K562 (cell line): ENCODE measurements around the gene LACTB. TPM values are rescaled to one million over a fixed set of nuclear protein-coding genes. Genes with fewer than 3 reads are reported as not detected.

ENCODE experiments used
- ATAC-seq: fragments of 200-7000 bp; cut with Tn5 transposase; 3 replicates; pipeline ENCODE4 v1.9.1; 2020; ENCODE audit warnings: moderate library complexity
- BruUV-seq: library from RNA; stranded (reverse); fragments of 400-500 nt; replicated peaks from 2 replicates; lab custom pipeline; 2021; lab: Mats Ljungman, UMichigan
- CTCF ChIA-PET: fragments of 300-600 bp; formaldehyde crosslinking; extraction: SDS; loops from one replicate; lab custom pipeline; 2021; ENCODE audit warnings: low intra/inter-chr PET ratio; lab: Yijun Ruan, JAX
- POLR2A ChIA-PET: fragments of 300-600, 350-650 bp; sonication (Branson Sonifier 250); formaldehyde crosslinking; extraction: SDS; loops from one replicate; lab custom pipeline; 2021; ENCODE audit warnings: antibody characterized with exemption, inconsistent platforms; lab: Yijun Ruan, JAX
- DNase-seq, 4 experiments: peaks; one replicate each; pipeline versions ENCODE4 v3.0.0 to v3.0.0-alpha.2; 2011 to 2018; ENCODE audit warnings: low spot score in 3 of 4, mixed read lengths in 3 of 4; ENCODE audit errors: extremely low read depth in 1 of 4
- FAIRE-seq: peaks from 2 replicates; lab custom pipeline; 2011; peaks lifted over from hg19 to GRCh38; lab: Jason Lieb, UNC
- H2AFZ ChIP-seq: 2 replicates; pipeline ENCODE4 v1.6.0; 2011; ENCODE audit warnings: low read depth, low read length, control low read depth, inconsistent platforms
- H3K27ac ChIP-seq: fragments of 200-600 bp; 3 replicates; pipeline ENCODE4 v1.8.0; 2011; ENCODE audit warnings: low read depth, mild to moderate bottlenecking, control low read depth, inconsistent platforms, low read length, moderate library complexity, mixed read lengths; ENCODE audit errors: extremely low read depth
- H3K27me3 ChIP-seq, 2 experiments: fragments of 300-600 bp in 1 of 2; 2 replicates in 1 of 2; 3 replicates in 1 of 2; pipeline versions ENCODE4 v1.6.0 to v1.8.0; 2011; ENCODE audit warnings: inconsistent platforms in 2 of 2, low read length in 2 of 2, mild to moderate bottlenecking in 1 of 2, mixed read lengths in 1 of 2, moderate library complexity in 1 of 2; ENCODE audit not compliant: control insufficient read depth in 2 of 2, insufficient read depth in 2 of 2
- H3K36me3 ChIP-seq: fragments of 300-600 bp; 3 replicates; pipeline ENCODE4 v1.8.0; 2011; ENCODE audit warnings: mild to moderate bottlenecking, low read length, inconsistent platforms; ENCODE audit not compliant: control insufficient read depth, insufficient read depth
- H3K4me1 ChIP-seq, 2 experiments: fragments of 200-600 bp in 1 of 2; replicated peaks in 1 of 2; 2 replicates in 1 of 2; 3 replicates in 1 of 2; pipeline versions ENCODE4 v1.5.1 to v1.8.0; 2011; ENCODE audit warnings: inconsistent platforms in 2 of 2, low read length in 2 of 2, mild to moderate bottlenecking in 1 of 2, mixed read lengths in 1 of 2, moderate library complexity in 1 of 2; ENCODE audit not compliant: control insufficient read depth in 2 of 2, insufficient read depth in 2 of 2
- H3K4me2 ChIP-seq: 2 replicates; pipeline ENCODE4 v1.6.1; 2011; ENCODE audit warnings: low read length, control low read depth, inconsistent platforms, mixed read lengths; ENCODE audit not compliant: insufficient read depth
- H3K4me3 ChIP-seq: fragments of 200-600 bp; sonication (generic), shearing (Covaris generic); 2 replicates; pipeline ENCODE4 v1.5.1; 2016; ENCODE audit warnings: control low read depth, inconsistent platforms
- H3K79me2 ChIP-seq: fragments of 200-600 bp; 3 replicates; pipeline ENCODE4 v1.8.0; 2011; ENCODE audit warnings: low read length, inconsistent platforms; ENCODE audit not compliant: control insufficient read depth, insufficient read depth
- H3K9ac ChIP-seq, 2 experiments: 2 replicates each; pipeline versions ENCODE4 v1.6.0 to v1.6.1; 2011; ENCODE audit warnings: low read depth in 2 of 2, low read length in 2 of 2, control low read depth in 1 of 2, inconsistent platforms in 1 of 2, mild to moderate bottlenecking in 1 of 2, mixed read lengths in 1 of 2; ENCODE audit not compliant: insufficient read depth in 1 of 2
- H3K9me1 ChIP-seq: one replicate; pipeline ENCODE4 v1.6.0; 2011; ENCODE audit warnings: inconsistent platforms, mild to moderate bottlenecking, low read length, moderate library complexity; ENCODE audit not compliant: control insufficient read depth, insufficient read depth
- H3K9me3 ChIP-seq: replicated peaks from 2 replicates; pipeline ENCODE4 v1.5.1; 2011; ENCODE audit warnings: low read depth, low read length, inconsistent platforms; ENCODE audit not compliant: control insufficient read depth, insufficient read depth
- H4K20me1 ChIP-seq: replicated peaks from 2 replicates; pipeline ENCODE4 v1.6.1; 2011; ENCODE audit warnings: low read length, inconsistent platforms, mixed read lengths; ENCODE audit not compliant: control insufficient read depth, insufficient read depth
- ZKSCAN8 ChIP-seq: fragments of 200-800 bp; sonication (Bioruptor generic); IDR thresholded peaks from 2 replicates; pipeline ENCODE4 v1.6.1; 2016; ENCODE audit warnings: missing genetic modification characterization, missing compliant biosample characterization
- ZNF57 ChIP-seq: fragments of 450-650 bp; formaldehyde crosslinking; IDR thresholded peaks from 2 replicates; pipeline ENCODE4 v1.4.0; 2020; ENCODE audit warnings: mild to moderate bottlenecking, moderate library complexity
- WGBS: fragments of 100-300 bp; shearing (Covaris generic); methylation state at CpG from one replicate; pipeline ENCODE4 v1.1.6; 2016; ENCODE audit warnings: low coverage, mixed read lengths; ENCODE audit not compliant: insufficient coverage; ENCODE audit errors: missing lambda C conversion rate; 5-methylcytosine and 5-hydroxymethylcytosine counted together
- in situ Hi-C: fragments of 300-500 bp; cut with MboI; formaldehyde crosslinking; loops from 4 replicates; pipeline ENCODE4 v1.15.0; 2018; ENCODE audit warnings: inconsistent platforms, mixed read lengths
- intact Hi-C: fragments of 100-400 bp; cut with micrococcal nuclease; formaldehyde crosslinking; loops from 2 replicates; pipeline ENCODE4 v1.14.2; 2022
- polyA plus RNA-seq, 8 experiments: library from polyadenylated mRNA; depleted of rRNA in 4 of 8; stranded (reverse) in 5 of 8; unstranded in 3 of 8; fragments of >200 nt; fragmentation: Nextera tagmentation in 2 of 8; fragmentation: Illumina TruSeq in 1 of 8; extraction: Ambion mirVana in 2 of 8; extraction: Trizol in 1 of 8; gene quantifications; 2 replicates each; pipeline versions ENCODE4 v1.2.1 to v1.2.3, GENCODE V29; 2011 to 2014; ENCODE audit warnings: inconsistent platforms in 1 of 8, missing spikeins in 1 of 8
- total RNA-seq, 7 experiments: library from RNA; depleted of rRNA in 6 of 7; stranded (reverse); fragments of >200 nt in 6 of 7; fragmentation: Illumina TruSeq in 2 of 7; extraction: Trizol in 2 of 7; gene quantifications; 2 replicates each; pipeline versions ENCODE4 v1.2.1 to v1.2.3, GENCODE V29; 2011 to 2021; ENCODE audit warnings: low replicate concordance in 1 of 7
- TF ChIP-seq, protein P1 (sequence below): fragments of 200-800 bp; sonication (Bioruptor generic); IDR thresholded peaks from 2 replicates; pipeline ENCODE4 v1.6.1; 2016; ENCODE audit warnings: missing genetic modification characterization, missing compliant biosample characterization

LACTB gene
- total and polyA plus RNA-seq, 9 of the 15 experiments (the other 6 are each of a cell fraction or from before 2014, with no cell fraction given), result 3.1 to 15.5 (median 9.8) TPM

DNA sequence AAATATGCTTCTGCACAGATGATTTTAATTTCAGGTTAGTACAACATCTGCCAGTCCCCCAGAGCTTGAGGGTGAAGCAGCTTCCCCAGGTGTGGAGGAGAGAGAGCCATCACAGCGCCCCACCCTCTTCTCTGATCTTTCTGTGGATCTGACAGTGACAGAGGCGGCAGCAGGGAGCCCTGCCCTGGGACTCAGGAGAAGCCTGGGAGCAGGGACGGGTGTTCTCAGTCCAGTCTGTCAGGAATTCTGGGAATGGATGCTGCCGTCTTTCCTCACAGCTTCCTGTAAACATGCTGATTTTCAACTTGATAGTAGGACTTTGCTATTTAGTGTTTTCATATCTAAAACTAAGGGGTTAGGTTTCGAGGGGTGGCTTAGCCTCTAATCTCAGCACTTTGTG, 56.4 kb downstream of the LACTB start:
- 28% methylated on average over 5 of the region's 5 CpGs for WGBS
- TF ChIP-seq, protein P1, sequence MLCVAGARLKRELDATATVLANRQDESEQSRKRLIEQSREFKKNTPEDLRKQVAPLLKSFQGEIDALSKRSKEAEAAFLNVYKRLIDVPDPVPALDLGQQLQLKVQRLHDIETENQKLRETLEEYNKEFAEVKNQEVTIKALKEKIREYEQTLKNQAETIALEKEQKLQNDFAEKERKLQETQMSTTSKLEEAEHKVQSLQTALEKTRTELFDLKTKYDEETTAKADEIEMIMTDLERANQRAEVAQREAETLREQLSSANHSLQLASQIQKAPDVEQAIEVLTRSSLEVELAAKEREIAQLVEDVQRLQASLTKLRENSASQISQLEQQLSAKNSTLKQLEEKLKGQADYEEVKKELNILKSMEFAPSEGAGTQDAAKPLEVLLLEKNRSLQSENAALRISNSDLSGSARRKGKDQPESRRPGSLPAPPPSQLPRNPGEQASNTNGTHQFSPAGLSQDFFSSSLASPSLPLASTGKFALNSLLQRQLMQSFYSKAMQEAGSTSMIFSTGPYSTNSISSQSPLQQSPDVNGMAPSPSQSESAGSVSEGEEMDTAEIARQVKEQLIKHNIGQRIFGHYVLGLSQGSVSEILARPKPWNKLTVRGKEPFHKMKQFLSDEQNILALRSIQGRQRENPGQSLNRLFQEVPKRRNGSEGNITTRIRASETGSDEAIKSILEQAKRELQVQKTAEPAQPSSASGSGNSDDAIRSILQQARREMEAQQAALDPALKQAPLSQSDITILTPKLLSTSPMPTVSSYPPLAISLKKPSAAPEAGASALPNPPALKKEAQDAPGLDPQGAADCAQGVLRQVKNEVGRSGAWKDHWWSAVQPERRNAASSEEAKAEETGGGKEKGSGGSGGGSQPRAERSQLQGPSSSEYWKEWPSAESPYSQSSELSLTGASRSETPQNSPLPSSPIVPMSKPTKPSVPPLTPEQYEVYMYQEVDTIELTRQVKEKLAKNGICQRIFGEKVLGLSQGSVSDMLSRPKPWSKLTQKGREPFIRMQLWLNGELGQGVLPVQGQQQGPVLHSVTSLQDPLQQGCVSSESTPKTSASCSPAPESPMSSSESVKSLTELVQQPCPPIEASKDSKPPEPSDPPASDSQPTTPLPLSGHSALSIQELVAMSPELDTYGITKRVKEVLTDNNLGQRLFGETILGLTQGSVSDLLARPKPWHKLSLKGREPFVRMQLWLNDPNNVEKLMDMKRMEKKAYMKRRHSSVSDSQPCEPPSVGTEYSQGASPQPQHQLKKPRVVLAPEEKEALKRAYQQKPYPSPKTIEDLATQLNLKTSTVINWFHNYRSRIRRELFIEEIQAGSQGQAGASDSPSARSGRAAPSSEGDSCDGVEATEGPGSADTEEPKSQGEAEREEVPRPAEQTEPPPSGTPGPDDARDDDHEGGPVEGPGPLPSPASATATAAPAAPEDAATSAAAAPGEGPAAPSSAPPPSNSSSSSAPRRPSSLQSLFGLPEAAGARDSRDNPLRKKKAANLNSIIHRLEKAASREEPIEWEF (CRISPR knock-in tag), result no peak
- no peak for TF ChIP-seq ZKSCAN8 (CRISPR knock-in tag)
- no peak for TF ChIP-seq ZNF57 (CRISPR knock-in tag)
- peak overlapping the region in 1 of 2 experiments; percentile 1; a peak in 1 of 4 replicates for H3K9ac ChIP-seq
- H3K4me2 ChIP-seq, result no peak overlapping the region
- no peaks in the 10 kb centered on the region for H3K9me1 ChIP-seq
- intact Hi-C loops, result no loop called here
- H3K79me2 ChIP-seq, result no peaks in the 10 kb centered on the region
- DNase-seq, result peak in 2 of 4 experiments; percentile 32 to 33
- H3K4me3 ChIP-seq, result no peak overlapping the region
- ATAC-seq, result peak; percentile 53
- peaks cover 7 to 8% of the 10 kb centered on the region in 2 experiments; a peak in 4 of 5 replicates for H3K4me1 ChIP-seq
- BruUV-seq, result no TSS peak
- POLR2A ChIA-PET, result interaction anchor here (0.6 to 1.0 kb wide), 3 partner anchors 18 to 907 kb away, joined by 3 to 4 read pairs (median 3); partner anchors contain the start of gene RPS27L
- no peak overlapping the region for H3K27ac ChIP-seq
- no peak for FAIRE-seq
- no peaks in the 10 kb centered on the region for H3K36me3 ChIP-seq
- H4K20me1 ChIP-seq, result no peaks in the 10 kb centered on the region
- CTCF ChIA-PET, result no interaction called here
- no peak overlapping the region for H2AFZ ChIP-seq
- no peaks in the 10 kb centered on the region for H3K27me3 ChIP-seq
- in situ Hi-C loops, result no loop called here
- no peaks in the 10 kb centered on the region for H3K9me3 ChIP-seq
